ENCODE measurements around the gene CHMP4B. TPM values are rescaled to one million over a fixed set of nuclear protein-coding genes. Genes with fewer than 3 reads are reported as not detected.
A peak's percentile ranks its signal among the peaks of the same experiment; 100 is the strongest.

CHMP4B gene
- total RNA-seq, 4 donors from 2014 or later = 77.2 to 147 (median 107) TPM

GRCh38 chr20:33837096-33837830 is 26.1 kb downstream of the CHMP4B start:
- H3K27me3 ChIP-seq = no peaks in the 10 kb centered on the region
- TF ChIP-seq POLR2A (IDR thresholded peaks at IDR 0.05) (no peak), CTCF (IDR thresholded peaks at IDR 0.05) (no peak)
- peaks cover 0 to 18% (median 0%) of the 10 kb centered on the region in 3 donors for H3K36me3 ChIP-seq
- intact Hi-C loops (cut with DNase I) = no loop called here
- WGBS, 2 donors = 86 to 94% methylated on average over 5 of the region's 5 CpGs
- H3K4me1 ChIP-seq = peaks cover 0 to 85% (median 60%) of the 10 kb centered on the region in 3 donors
- no peak overlapping the region for H3K4me3 ChIP-seq
- H3K27ac ChIP-seq = peak overlapping the region in 1 of 4 donors; percentile 8
- no peak for DNase-seq
- H3K9me3 ChIP-seq = no peaks in the 10 kb centered on the region

- no peak for TF ChIP-seq CTCF (IDR thresholded peaks at IDR 0.05)
- no peak for TF ChIP-seq POLR2A (IDR thresholded peaks at IDR 0.05)
- no peak overlapping the region for H3K27ac ChIP-seq
- 49 to 53% methylated on average over 7 to 8 of the region's 8 CpGs for WGBS, 2 donors
- DNase-seq = no peak
- peaks cover 0 to 9% (median 0%) of the 10 kb centered on the region in 3 donors for H3K36me3 ChIP-seq
- no peaks in the 10 kb centered on the region for H3K9me3 ChIP-seq
- peaks cover 0 to 85% (median 67%) of the 10 kb centered on the region in 3 donors for H3K4me1 ChIP-seq
- no peaks in the 10 kb centered on the region for H3K27me3 ChIP-seq
- intact Hi-C loops (cut with DNase I) = no loop called here
- no peak overlapping the region for H3K4me3 ChIP-seq
Measured at GRCh38 chr20:33838035-33838864, 27.1 kb downstream of the CHMP4B start.

GRCh38 chr20:33839591-33839990 is 28.4 kb downstream of the CHMP4B start:
- intact Hi-C loops (cut with DNase I) = no loop called here
- no peak overlapping the region for H3K27ac ChIP-seq
- H3K4me1 ChIP-seq = peaks cover 0 to 92% (median 74%) of the 10 kb centered on the region in 3 donors
- H3K9me3 ChIP-seq = no peaks in the 10 kb centered on the region
- no peak overlapping the region for H3K4me3 ChIP-seq
- WGBS, 2 donors = 43 to 80% methylated on average over 1 to 2 of the region's 3 CpGs
- H3K36me3 ChIP-seq = peaks cover 0 to 8% (median 0%) of the 10 kb centered on the region in 3 donors
- no peak for TF ChIP-seq POLR2A (IDR thresholded peaks at IDR 0.05)
- TF ChIP-seq CTCF (IDR thresholded peaks at IDR 0.05) = no peak
- no peaks in the 10 kb centered on the region for H3K27me3 ChIP-seq
- no peak for DNase-seq

GRCh38 chr20:33840160-33840559 is 29.0 kb downstream of the CHMP4B start:
- Histone ChIP-seq H3K9me3 (no peaks in the 10 kb centered on the region), H3K27me3 (no peaks in the 10 kb centered on the region), H3K27ac (no peak overlapping the region), H3K4me1 (peaks cover 0 to 92% (median 74%) of the 10 kb centered on the region in 3 donors), H3K4me3 (no peak overlapping the region), H3K36me3 (peaks cover 0 to 5% (median 0%) of the 10 kb centered on the region in 3 donors)
- intact Hi-C loops (cut with DNase I) = no loop called here
- TF ChIP-seq POLR2A (IDR thresholded peaks at IDR 0.05) = no peak
- no peak for TF ChIP-seq CTCF (IDR thresholded peaks at IDR 0.05)
- 83 to 85% methylated on average over 6 to 7 of the region's 7 CpGs for WGBS, 2 donors
- no peak for DNase-seq
